OCI-LY3 (cell line): Measurements from ENCODE around the gene FMNL2.

ENCODE experiments used
- EZH2phosphoT487 ChIP-seq: fragments of 200-600 bp; shearing (Covaris generic); IDR thresholded peaks from 2 replicates; pipeline ENCODE4 v1.6.1; 2018; ENCODE audit warnings: antibody characterized with exemption, mixed run types, low read depth
- TF ChIP-seq, protein P1 (sequence below): fragments of 200-600, 300-600 bp; sonication (generic); IDR thresholded peaks from 2 replicates; pipeline ENCODE4 v1.5.1; 2014; ENCODE audit warnings: antibody characterized with exemption, low read length, low read depth

DNA sequence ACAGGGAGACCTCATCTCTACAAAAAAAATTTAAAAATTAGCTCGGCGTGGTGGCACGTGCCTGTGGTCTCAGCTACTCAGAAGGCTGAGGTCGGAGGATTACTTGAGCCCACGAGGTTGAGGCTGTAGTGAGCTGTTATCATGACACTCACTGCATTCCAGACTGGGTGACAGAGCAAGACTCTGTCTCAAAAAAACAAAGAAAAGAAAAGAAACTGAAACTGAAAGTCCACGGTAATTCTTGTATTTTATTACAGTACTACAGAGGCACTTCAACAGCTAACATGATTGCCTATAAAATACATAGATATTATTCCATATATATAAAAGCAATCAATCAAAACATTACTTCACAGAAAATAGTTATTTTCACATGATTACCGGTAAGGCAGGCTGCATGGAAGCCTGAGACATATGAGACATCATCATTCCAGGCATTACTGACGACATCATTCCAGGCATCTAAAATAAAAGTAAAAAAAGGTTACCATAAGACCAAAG, 359.2 kb downstream of the FMNL2 start:
- TF ChIP-seq, protein P1, sequence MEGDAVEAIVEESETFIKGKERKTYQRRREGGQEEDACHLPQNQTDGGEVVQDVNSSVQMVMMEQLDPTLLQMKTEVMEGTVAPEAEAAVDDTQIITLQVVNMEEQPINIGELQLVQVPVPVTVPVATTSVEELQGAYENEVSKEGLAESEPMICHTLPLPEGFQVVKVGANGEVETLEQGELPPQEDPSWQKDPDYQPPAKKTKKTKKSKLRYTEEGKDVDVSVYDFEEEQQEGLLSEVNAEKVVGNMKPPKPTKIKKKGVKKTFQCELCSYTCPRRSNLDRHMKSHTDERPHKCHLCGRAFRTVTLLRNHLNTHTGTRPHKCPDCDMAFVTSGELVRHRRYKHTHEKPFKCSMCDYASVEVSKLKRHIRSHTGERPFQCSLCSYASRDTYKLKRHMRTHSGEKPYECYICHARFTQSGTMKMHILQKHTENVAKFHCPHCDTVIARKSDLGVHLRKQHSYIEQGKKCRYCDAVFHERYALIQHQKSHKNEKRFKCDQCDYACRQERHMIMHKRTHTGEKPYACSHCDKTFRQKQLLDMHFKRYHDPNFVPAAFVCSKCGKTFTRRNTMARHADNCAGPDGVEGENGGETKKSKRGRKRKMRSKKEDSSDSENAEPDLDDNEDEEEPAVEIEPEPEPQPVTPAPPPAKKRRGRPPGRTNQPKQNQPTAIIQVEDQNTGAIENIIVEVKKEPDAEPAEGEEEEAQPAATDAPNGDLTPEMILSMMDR = no peak
- TF ChIP-seq EZH2phosphoT487 = no peak
